Panc1 (cell line): ENCODE measurements around the gene HKDC1. TPM values are rescaled to one million over a fixed set of nuclear protein-coding genes. Genes with fewer than 3 reads are reported as not detected.

Experiments
- ATAC-seq: fragments of 200-7000 bp; cut with Tn5 transposase; 2 replicates; pipeline ENCODE4 v1.9.1; 2020; ENCODE audit warnings: mild to moderate bottlenecking, moderate library complexity
- BruUV-seq: library from RNA; stranded (reverse); fragments of 400-500 nt; replicated peaks from 2 replicates; lab custom pipeline; 2021; lab: Mats Ljungman, UMichigan
- CTCF ChIA-PET: fragments of 300-600 bp; sonication (Branson Sonifier 250); formaldehyde crosslinking; loops from one replicate; lab custom pipeline; 2022; ENCODE audit warnings: antibody characterized with exemption; lab: Charles Lee
- POLR2A ChIA-PET: fragments of 300-600 bp; sonication (Branson Sonifier 250); formaldehyde crosslinking; loops from one replicate; lab custom pipeline; 2022; ENCODE audit warnings: antibody characterized with exemption; lab: Charles Lee
- DNase-seq: peaks from one replicate; pipeline ENCODE4 v3.0.0-alpha.2; 2010; ENCODE audit warnings: low read depth, low spot score
- H3K27ac ChIP-seq: 2 replicates; pipeline ENCODE4 v1.5.1; 2011; ENCODE audit warnings: mild to moderate bottlenecking, low read length, inconsistent platforms
- H3K27me3 ChIP-seq: fragments of 200-500 bp; sonication (Bioruptor generic); 2 replicates; pipeline ENCODE4 v1.6.0; 2014; ENCODE audit warnings: low read length, inconsistent platforms; ENCODE audit not compliant: control insufficient read depth, insufficient read depth
- H3K36me3 ChIP-seq: fragments of 200-500 bp; sonication (Bioruptor generic); 2 replicates; pipeline ENCODE4 v1.5.1; 2014; ENCODE audit warnings: inconsistent platforms, mild to moderate bottlenecking, low read length, moderate library complexity; ENCODE audit not compliant: control insufficient read depth, insufficient read depth
- H3K4me1 ChIP-seq: 2 replicates; pipeline ENCODE4 v1.5.1; 2011; ENCODE audit warnings: inconsistent platforms, mild to moderate bottlenecking, low read length, moderate library complexity; ENCODE audit not compliant: control insufficient read depth, insufficient read depth
- H3K4me3 ChIP-seq, 2 experiments: 2 replicates each; pipeline ENCODE4 v1.5.1; 2011 to 2012; ENCODE audit warnings: low read depth in 2 of 2, low read length in 2 of 2, mild to moderate bottlenecking in 2 of 2, inconsistent platforms in 1 of 2, moderate library complexity in 1 of 2
- H3K9me3 ChIP-seq: fragments of 200-500 bp; sonication (Bioruptor generic); 2 replicates; pipeline ENCODE4 v1.5.1; 2014; ENCODE audit warnings: low read depth, mild to moderate bottlenecking, inconsistent platforms, low read length, moderate library complexity; ENCODE audit not compliant: control insufficient read depth, insufficient read depth
- POLR2AphosphoS5 ChIP-seq: IDR thresholded peaks from 2 replicates; pipeline ENCODE4 v1.6.1; 2012; ENCODE audit warnings: mild to moderate bottlenecking, low read depth, low read length, moderate library complexity
- SIN3A ChIP-seq: IDR thresholded peaks from 2 replicates; pipeline ENCODE4 v1.6.1; 2012; ENCODE audit warnings: low read depth, mild to moderate bottlenecking, low read length, moderate library complexity, borderline replicate concordance; ENCODE audit not compliant: insufficient read depth
- TCF7L2 ChIP-seq: IDR thresholded peaks from 2 replicates; pipeline ENCODE4 v1.6.1; 2011; ENCODE audit warnings: mild to moderate bottlenecking, low read depth, low read length, inconsistent platforms
- in situ Hi-C: cut with HindIII; loops from 2 replicates; pipeline ENCODE4 v1.10.0; 2016; ENCODE audit warnings: low sequenced_read_pairs, low pct_unique_long_range_greater_than_20kb
- intact Hi-C: fragments of 100-400 bp; cut with micrococcal nuclease; formaldehyde crosslinking; loops from one replicate; pipeline ENCODE4 v1.10.0; 2022; ENCODE audit not compliant: unreplicated experiment
- total RNA-seq: library from RNA; stranded (reverse); gene quantifications from one replicate; pipeline ENCODE4 v1.2.1, GENCODE V29; 2021; ENCODE audit not compliant: unreplicated experiment
- TF ChIP-seq, protein P1 (sequence below): fragments of 450-650 bp; IDR thresholded peaks from 2 replicates; pipeline ENCODE4 v1.5.1; 2017; ENCODE audit warnings: mild to moderate bottlenecking
- TF ChIP-seq, protein P2 (sequence below), 2 experiments: IDR thresholded peaks; 2 replicates each; pipeline ENCODE4 v1.6.1; 2011 to 2012; ENCODE audit warnings: low read depth in 2 of 2, control low read depth in 1 of 2, low read length in 1 of 2, mild to moderate bottlenecking in 1 of 2, moderate library complexity in 1 of 2; ENCODE audit not compliant: insufficient read depth in 1 of 2

The HKDC1 gene
- total RNA-seq, 1 experiment from 2014 or later: 1.1 TPM

DNA sequence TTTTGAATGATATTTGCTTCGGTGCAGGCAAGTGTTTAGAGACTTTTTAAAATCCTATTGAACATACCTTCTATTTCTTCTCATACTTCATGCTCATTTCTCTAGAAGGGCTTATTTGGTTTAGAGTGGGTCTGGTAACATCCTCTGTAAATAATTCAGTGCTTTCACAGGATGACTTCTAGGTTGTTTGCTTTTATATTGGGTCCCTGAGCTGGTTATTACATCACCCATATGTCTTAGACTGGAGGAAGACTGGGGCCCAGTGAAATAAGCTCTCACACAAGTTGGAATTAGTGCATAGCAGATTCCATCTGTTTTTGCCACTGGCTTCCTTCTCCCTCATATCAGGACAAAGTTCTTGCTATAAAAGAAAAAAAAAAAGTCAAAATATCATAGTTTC is 33.6 kb upstream of the HKDC1 start:
- intact Hi-C loops (no loop called here), in situ Hi-C loops (no loop called here)
- Histone ChIP-seq H3K27ac (no peak overlapping the region), H3K9me3 (no peaks in the 10 kb centered on the region), H3K4me1 (peaks cover 1% of the 10 kb centered on the region; the same call in 1 of the 2 replicates), H3K36me3 (peaks cover 22% of the 10 kb centered on the region), H3K4me3 (no peak overlapping the region), H3K27me3 (no peaks in the 10 kb centered on the region)
- CTCF ChIA-PET: no interaction called here
- POLR2A ChIA-PET: interaction anchor here (0.6 kb wide), 1 partner anchor 92 kb away, joined by 8 read pairs; no protein-coding TSS in a partner anchor
- DNase-seq: no peak
- BruUV-seq: no TSS peak
- TF ChIP-seq TCF7L2 (no peak), POLR2AphosphoS5 (no peak), SIN3A (no peak)
- TF ChIP-seq, protein P1, sequence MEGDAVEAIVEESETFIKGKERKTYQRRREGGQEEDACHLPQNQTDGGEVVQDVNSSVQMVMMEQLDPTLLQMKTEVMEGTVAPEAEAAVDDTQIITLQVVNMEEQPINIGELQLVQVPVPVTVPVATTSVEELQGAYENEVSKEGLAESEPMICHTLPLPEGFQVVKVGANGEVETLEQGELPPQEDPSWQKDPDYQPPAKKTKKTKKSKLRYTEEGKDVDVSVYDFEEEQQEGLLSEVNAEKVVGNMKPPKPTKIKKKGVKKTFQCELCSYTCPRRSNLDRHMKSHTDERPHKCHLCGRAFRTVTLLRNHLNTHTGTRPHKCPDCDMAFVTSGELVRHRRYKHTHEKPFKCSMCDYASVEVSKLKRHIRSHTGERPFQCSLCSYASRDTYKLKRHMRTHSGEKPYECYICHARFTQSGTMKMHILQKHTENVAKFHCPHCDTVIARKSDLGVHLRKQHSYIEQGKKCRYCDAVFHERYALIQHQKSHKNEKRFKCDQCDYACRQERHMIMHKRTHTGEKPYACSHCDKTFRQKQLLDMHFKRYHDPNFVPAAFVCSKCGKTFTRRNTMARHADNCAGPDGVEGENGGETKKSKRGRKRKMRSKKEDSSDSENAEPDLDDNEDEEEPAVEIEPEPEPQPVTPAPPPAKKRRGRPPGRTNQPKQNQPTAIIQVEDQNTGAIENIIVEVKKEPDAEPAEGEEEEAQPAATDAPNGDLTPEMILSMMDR: no peak
- TF ChIP-seq, protein P2, sequence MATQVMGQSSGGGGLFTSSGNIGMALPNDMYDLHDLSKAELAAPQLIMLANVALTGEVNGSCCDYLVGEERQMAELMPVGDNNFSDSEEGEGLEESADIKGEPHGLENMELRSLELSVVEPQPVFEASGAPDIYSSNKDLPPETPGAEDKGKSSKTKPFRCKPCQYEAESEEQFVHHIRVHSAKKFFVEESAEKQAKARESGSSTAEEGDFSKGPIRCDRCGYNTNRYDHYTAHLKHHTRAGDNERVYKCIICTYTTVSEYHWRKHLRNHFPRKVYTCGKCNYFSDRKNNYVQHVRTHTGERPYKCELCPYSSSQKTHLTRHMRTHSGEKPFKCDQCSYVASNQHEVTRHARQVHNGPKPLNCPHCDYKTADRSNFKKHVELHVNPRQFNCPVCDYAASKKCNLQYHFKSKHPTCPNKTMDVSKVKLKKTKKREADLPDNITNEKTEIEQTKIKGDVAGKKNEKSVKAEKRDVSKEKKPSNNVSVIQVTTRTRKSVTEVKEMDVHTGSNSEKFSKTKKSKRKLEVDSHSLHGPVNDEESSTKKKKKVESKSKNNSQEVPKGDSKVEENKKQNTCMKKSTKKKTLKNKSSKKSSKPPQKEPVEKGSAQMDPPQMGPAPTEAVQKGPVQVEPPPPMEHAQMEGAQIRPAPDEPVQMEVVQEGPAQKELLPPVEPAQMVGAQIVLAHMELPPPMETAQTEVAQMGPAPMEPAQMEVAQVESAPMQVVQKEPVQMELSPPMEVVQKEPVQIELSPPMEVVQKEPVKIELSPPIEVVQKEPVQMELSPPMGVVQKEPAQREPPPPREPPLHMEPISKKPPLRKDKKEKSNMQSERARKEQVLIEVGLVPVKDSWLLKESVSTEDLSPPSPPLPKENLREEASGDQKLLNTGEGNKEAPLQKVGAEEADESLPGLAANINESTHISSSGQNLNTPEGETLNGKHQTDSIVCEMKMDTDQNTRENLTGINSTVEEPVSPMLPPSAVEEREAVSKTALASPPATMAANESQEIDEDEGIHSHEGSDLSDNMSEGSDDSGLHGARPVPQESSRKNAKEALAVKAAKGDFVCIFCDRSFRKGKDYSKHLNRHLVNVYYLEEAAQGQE (IDR thresholded peaks at IDR 0.05; ENCODE audit: insufficient read depth in 1 of 2, low read depth in 2 of 2, low read length in 1 of 2): no peak
- ATAC-seq: no peak

DNA sequence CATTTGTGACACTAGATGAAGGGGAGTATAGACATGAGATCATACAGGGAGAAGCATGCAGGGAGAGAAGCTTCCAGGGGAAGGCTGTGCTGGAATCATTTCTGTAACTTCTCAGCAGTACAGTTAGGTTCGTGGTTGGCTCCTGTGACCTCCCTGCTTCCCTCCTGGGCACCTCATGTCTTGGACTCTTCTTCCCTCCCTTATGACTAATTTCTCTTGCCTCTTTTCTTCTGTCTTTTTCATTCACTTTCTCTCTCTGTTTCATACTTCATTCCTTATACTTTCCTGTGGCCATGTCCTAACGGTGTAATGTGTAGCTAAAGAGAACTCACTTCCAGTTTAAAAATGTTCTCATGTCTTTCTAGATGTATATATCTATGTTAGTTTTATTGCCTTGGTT is 19.1 kb upstream of the HKDC1 start:
- no peaks in the 10 kb centered on the region for H3K4me1 ChIP-seq
- DNase-seq (no peak), ATAC-seq (no peak)
- ChIA-PET POLR2A (no interaction called here), CTCF (no interaction called here)
- in situ Hi-C loops (no loop called here), intact Hi-C loops (no loop called here)
- TF ChIP-seq, protein P2 (IDR thresholded peaks at IDR 0.05; ENCODE audit: insufficient read depth in 1 of 2, low read depth in 2 of 2, low read length in 1 of 2): no peak
- TF ChIP-seq TCF7L2: no peak
- no peak for TF ChIP-seq POLR2AphosphoS5
- TF ChIP-seq, protein P1: no peak
- no peak for TF ChIP-seq SIN3A
- H3K27ac ChIP-seq: no peak overlapping the region
- H3K27me3 ChIP-seq: no peaks in the 10 kb centered on the region
- no peak overlapping the region for H3K4me3 ChIP-seq
- peaks cover 20% of the 10 kb centered on the region for H3K36me3 ChIP-seq
- no peaks in the 10 kb centered on the region for H3K9me3 ChIP-seq
- BruUV-seq: no TSS peak
